NCI-H1436 (cell line): ENCODE results near the gene ARF5.

Experiments used
- DNase-seq: peaks from one replicate; lab custom pipeline; 2025; lab: John Stamatoyannopoulos, UW

Gene ARF5

GRCh38 chr7:127635659-127636285, 47.6 kb downstream of the ARF5 start:
- no peak for DNase-seq

DNA sequence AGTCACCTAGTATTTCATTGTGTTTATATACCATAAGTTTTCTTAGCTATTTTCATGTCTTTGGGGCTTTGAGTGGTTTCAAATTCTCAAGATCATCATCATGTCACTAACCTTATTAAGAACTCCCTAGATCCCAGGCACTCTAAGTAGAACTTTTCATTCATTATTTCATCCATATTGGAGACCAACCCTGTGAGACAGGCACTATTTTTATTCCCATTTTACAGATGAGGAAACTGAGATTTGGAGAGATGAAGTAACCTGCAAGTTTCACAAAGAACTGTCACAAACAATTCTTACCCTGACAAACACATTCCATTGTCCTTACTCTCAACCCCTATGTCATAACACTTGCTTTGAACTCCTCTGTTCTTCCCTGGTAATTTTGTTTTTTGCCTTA, 50.0 kb downstream of the ARF5 start:
- no peak for DNase-seq
